ENCODE results near the gene KRTAP10-3. TPM values are rescaled to one million over a fixed set of nuclear protein-coding genes. Genes with fewer than 3 reads are reported as not detected.

Gene KRTAP10-3
- total and polyA plus RNA-seq, 2 of the 13 experiments (the other 11 are each of a cell fraction or from before 2014, with no cell fraction given) = not detected

- intact Hi-C loops (cut with micrococcal nuclease; ENCODE audit: unreplicated experiment) = no loop called here
- H4K20me1 ChIP-seq (ENCODE audit: insufficient read depth, low read length) = no peaks in the 10 kb centered on the region
- ChIA-PET CTCF (ENCODE audit: low intra/inter-chr PET ratio, low total read pairs) (no interaction called here), POLR2A (no interaction called here)
- no peak overlapping the region for H3K9ac ChIP-seq (ENCODE audit: insufficient read depth, low read depth, low read length)
- H3K4me2 ChIP-seq (ENCODE audit: low read depth, low read length) = no peak overlapping the region
- 15% methylated on average over 11 of the region's 11 CpGs for WGBS (ENCODE audit: low lambda C conversion rate)
- H3K4me3 ChIP-seq (replicated peaks in 1 of 3; ENCODE audit: insufficient read depth in 1 of 3, low read depth in 2 of 3, low read length in 3 of 3) = no peak overlapping the region
- in situ Hi-C loops (cut with HindIII; ENCODE audit: extremely low pct_ligation_motif_present, low pct_unique_long_range_greater_than_20kb) = no loop called here
- H3K36me3 ChIP-seq (replicated peaks in 1 of 2; ENCODE audit: control insufficient read depth in 1 of 2, insufficient read depth in 2 of 2, low read length in 2 of 2) = no peaks in the 10 kb centered on the region
- no peak for ATAC-seq
- H3K27ac ChIP-seq (ENCODE audit: extremely low read length, insufficient read depth, low read length) = no peak overlapping the region
- FAIRE-seq = no peak
- TF ChIP-seq SAFB2 (CRISPR knock-in tag; IDR thresholded peaks at IDR 0.05; ENCODE audit: borderline replicate concordance, low read depth) (no peak), NONO (IDR thresholded peaks at IDR 0.05) (no peak), NONO (CRISPR knock-in tag; conservative IDR thresholded peaks at IDR 0.05) (no peak), MLX (CRISPR knock-in tag; IDR thresholded peaks at IDR 0.05) (no peak), SMAD9 (CRISPR knock-in tag; IDR thresholded peaks at IDR 0.05) (no peak), ZIK1 (CRISPR knock-in tag; IDR thresholded peaks at IDR 0.05; ENCODE audit: borderline replicate concordance, low read depth) (no peak), NRL (CRISPR knock-in tag; IDR thresholded peaks at IDR 0.05; ENCODE audit: borderline replicate concordance) (no peak), HOXA5 (CRISPR knock-in tag; IDR thresholded peaks at IDR 0.05) (no peak), CENPBD1 (CRISPR knock-in tag; IDR thresholded peaks at IDR 0.05; ENCODE audit: borderline replicate concordance, low read depth) (no peak)
- BruUV-seq (replicated peaks) = no TSS peak
- H3K4me1 ChIP-seq (ENCODE audit: insufficient read depth, low read length) = no peaks in the 10 kb centered on the region
- peaks cover 8% of the 10 kb centered on the region; the same call in 1 of the 2 replicates for H3K9me3 ChIP-seq (ENCODE audit: low read length)
- peaks cover 0 to 9% of the 10 kb centered on the region in 2 experiments; a peak in 1 of 5 replicates for H3K27me3 ChIP-seq (ENCODE audit: control insufficient read depth in 1 of 2, insufficient read depth in 2 of 2, low read length in 2 of 2)
- no peaks in the 10 kb centered on the region for H3K79me2 ChIP-seq (ENCODE audit: insufficient read depth, low read length)
- no peak for DNase-seq (ENCODE audit: low spot score)
- H2AFZ ChIP-seq (ENCODE audit: low read length) = no peak overlapping the region
These were observed 24.6 kb upstream of the KRTAP10-3 start for GRCh38 chr21:44583089-44583799.
